Skeletal muscle satellite cell (primary cell): ENCODE data around the gene IFT74.
A peak's percentile ranks its signal among the peaks of the same experiment; 100 is the strongest.
"Not testable (repeated sequence)": the region's sequence is repeated elsewhere in the genome, so short reads cannot be mapped to it uniquely, and the experiment has no call there.

ENCODE experiments used
- H3K27me3 ChIP-seq: 2 replicates; pipeline ENCODE4 v1.7.0; 2013; ENCODE audit warnings: low read length; ENCODE audit not compliant: control insufficient read depth, insufficient read depth
- H3K36me3 ChIP-seq: 2 replicates; pipeline ENCODE4 v1.7.0; 2013; ENCODE audit warnings: mild to moderate bottlenecking, control low read depth, low read length; ENCODE audit not compliant: insufficient read depth
- H3K4me1 ChIP-seq: 2 replicates; pipeline ENCODE4 v1.7.0; 2013; ENCODE audit warnings: low read length; ENCODE audit not compliant: control insufficient read depth, insufficient read depth
- H3K4me2 ChIP-seq: 2 replicates; pipeline ENCODE4 v1.7.0; 2013; ENCODE audit warnings: mild to moderate bottlenecking, low read length
- H3K4me3 ChIP-seq: 2 replicates; pipeline ENCODE4 v1.7.0; 2013; ENCODE audit warnings: low read length
- H3K9ac ChIP-seq: 2 replicates; pipeline ENCODE4 v1.7.0; 2013; ENCODE audit warnings: mild to moderate bottlenecking, low read depth, low read length, moderate library complexity
- H3K9me3 ChIP-seq: replicated peaks from 2 replicates; pipeline ENCODE4 v1.7.0; 2013; ENCODE audit warnings: mild to moderate bottlenecking, control low read depth, low read length

The IFT74 gene

GRCh38 chr9:27086818-27087680 is 130.8 kb downstream of the IFT74 start:
- Histone ChIP-seq H3K4me1 (peaks cover 38% of the 10 kb centered on the region), H3K9me3 (no peaks in the 10 kb centered on the region), H3K4me3 (no peak overlapping the region), H3K4me2 (peak overlapping the region; percentile 11), H3K27me3 (no peaks in the 10 kb centered on the region), H3K9ac (peak overlapping the region; percentile 59), H3K36me3 (no peaks in the 10 kb centered on the region)

- H3K27me3 ChIP-seq = no peaks in the 10 kb centered on the region
- H3K4me3 ChIP-seq = no peak overlapping the region
- H3K9me3 ChIP-seq = no peaks in the 10 kb centered on the region
- no peaks in the 10 kb centered on the region for H3K36me3 ChIP-seq
- H3K9ac ChIP-seq = peak overlapping the region; percentile 74
- H3K4me1 ChIP-seq = peaks cover 42% of the 10 kb centered on the region
- peak overlapping the region; percentile 34 for H3K4me2 ChIP-seq
These were observed 132.8 kb downstream of the IFT74 start for GRCh38 chr9:27088981-27089380.

GRCh38 chr9:27089706-27090105 is 133.5 kb downstream of the IFT74 start:
- H3K36me3 ChIP-seq = no peaks in the 10 kb centered on the region
- no peaks in the 10 kb centered on the region for H3K9me3 ChIP-seq
- peaks cover 50% of the 10 kb centered on the region for H3K4me1 ChIP-seq
- H3K4me3 ChIP-seq = no peak overlapping the region
- H3K27me3 ChIP-seq = no peaks in the 10 kb centered on the region
- no peak overlapping the region for H3K4me2 ChIP-seq
- peak overlapping the region; percentile 48 for H3K9ac ChIP-seq

- Histone ChIP-seq H3K36me3 (no peaks in the 10 kb centered on the region), H3K4me1 (peaks cover 55% of the 10 kb centered on the region), H3K9ac (no peak overlapping the region), H3K4me3 (no peak overlapping the region), H3K4me2 (no peak overlapping the region), H3K27me3 (no peaks in the 10 kb centered on the region), H3K9me3 (no peaks in the 10 kb centered on the region)
These were observed 134.0 kb downstream of the IFT74 start for GRCh38 chr9:27090231-27090630.

GRCh38 chr9:27090711-27091110 is 134.5 kb downstream of the IFT74 start:
- Histone ChIP-seq H3K36me3 (no peaks in the 10 kb centered on the region), H3K27me3 (no peaks in the 10 kb centered on the region), H3K4me1 (peaks cover 59% of the 10 kb centered on the region), H3K4me2 (no peak overlapping the region), H3K9ac (no peak overlapping the region), H3K4me3 (no peak overlapping the region), H3K9me3 (no peaks in the 10 kb centered on the region)

- not testable (repeated sequence) for H3K27me3 ChIP-seq, H3K4me3 ChIP-seq, H3K36me3 ChIP-seq, H3K4me2 ChIP-seq, H3K9ac ChIP-seq, H3K9me3 ChIP-seq
- H3K4me1 ChIP-seq = peaks cover 48% of the 10 kb centered on the region
These were observed 136.3 kb downstream of the IFT74 start for GRCh38 chr9:27092496-27092895.

GRCh38 chr9:27093384-27094067 is 137.3 kb downstream of the IFT74 start:
- H3K9me3 ChIP-seq, H3K4me3 ChIP-seq, H3K9ac ChIP-seq, H3K36me3 ChIP-seq, H3K4me2 ChIP-seq, H3K27me3 ChIP-seq: not testable (repeated sequence)
- H3K4me1 ChIP-seq = peaks cover 39% of the 10 kb centered on the region

GRCh38 chr9:27094640-27095298 is 138.6 kb downstream of the IFT74 start:
- H3K9ac ChIP-seq = peak overlapping the region; percentile 32
- H3K4me3 ChIP-seq = no peak overlapping the region

GRCh38 chr9:27107241-27107640 is 151.0 kb downstream of the IFT74 start:
- H3K9ac ChIP-seq = no peak overlapping the region
- no peaks in the 10 kb centered on the region for H3K27me3 ChIP-seq
- H3K4me1 ChIP-seq = no peaks in the 10 kb centered on the region
- H3K4me3 ChIP-seq = no peak overlapping the region
- no peaks in the 10 kb centered on the region for H3K36me3 ChIP-seq
- no peaks in the 10 kb centered on the region for H3K9me3 ChIP-seq
- no peak overlapping the region for H3K4me2 ChIP-seq

More at GRCh38 chr9:27094640-27095298, 138.6 kb downstream of the IFT74 start:
- Histone ChIP-seq H3K4me2 (peak overlapping the region; percentile 31), H3K36me3 (no peaks in the 10 kb centered on the region), H3K4me1 (peaks cover 27% of the 10 kb centered on the region), H3K27me3 (no peaks in the 10 kb centered on the region), H3K9me3 (no peaks in the 10 kb centered on the region)

- Histone ChIP-seq H3K4me3 (no peak within 1 kb of the TSS), H3K9ac (no peak within 1 kb of the TSS), H3K4me1 (no peaks in the 10 kb centered on the region)
These were observed 152.8 kb downstream of the IFT74 start, which contains the start of gene TEK for GRCh38 chr9:27108981-27109541. Gene TEK, plus strand, starts transcription at chr9:27109225. Its CDS starts 366 bp downstream, at chr9:27109591.

GRCh38 chr9:27109621-27110020 is 153.4 kb downstream of the IFT74 start:
- Histone ChIP-seq H3K9me3 (no peaks in the 10 kb centered on the region), H3K4me2 (no peak overlapping the region), H3K4me1 (no peaks in the 10 kb centered on the region), H3K9ac (no peak overlapping the region), H3K27me3 (no peaks in the 10 kb centered on the region), H3K36me3 (no peaks in the 10 kb centered on the region), H3K4me3 (no peak overlapping the region)

More at GRCh38 chr9:27108981-27109541, 152.8 kb downstream of the IFT74 start, which contains the start of gene TEK:
- H3K9me3 ChIP-seq = no peaks in the 10 kb centered on the region
- H3K27me3 ChIP-seq = no peaks in the 10 kb centered on the region
- no peaks in the 10 kb centered on the region for H3K36me3 ChIP-seq
- H3K4me2 ChIP-seq = no peak within 1 kb of the TSS
